PC-9 (cell line): ENCODE measurements around the gene ZNF419.

Source experiments
- EZH2 ChIP-seq: fragments of 200-600 bp; sonication (generic); IDR thresholded peaks from 2 replicates; pipeline ENCODE4 v1.8.0; 2017; ENCODE audit warnings: antibody characterized with exemption, low read depth
- TF ChIP-seq, protein P1 (sequence below): fragments of 200-600 bp; sonication (generic); conservative IDR thresholded peaks from 2 replicates; pipeline ENCODE4 v1.6.1; 2017; ENCODE audit warnings: mixed run types, antibody characterized with exemption, mild to moderate bottlenecking, moderate library complexity

DNA sequence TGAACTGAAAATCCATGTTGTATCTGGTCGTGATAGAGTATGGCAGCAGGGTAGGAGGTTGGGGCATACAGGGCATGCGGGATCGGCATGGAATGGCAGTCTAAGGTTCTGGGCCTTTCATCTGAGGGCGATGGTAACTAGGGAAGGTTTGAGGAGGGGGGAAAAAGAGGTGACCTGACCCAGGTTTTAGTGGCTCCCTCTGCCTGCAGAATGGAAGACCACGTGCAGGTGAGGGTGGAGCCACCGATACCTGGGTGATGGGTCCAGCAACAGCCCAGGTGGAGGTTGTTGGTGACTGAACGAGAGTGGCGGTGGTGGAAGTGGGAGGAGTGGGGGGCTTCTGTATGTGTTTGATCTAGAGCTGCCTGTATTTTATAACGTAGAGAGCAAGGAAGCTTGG, 48.6 kb upstream of the ZNF419 start:
- TF ChIP-seq, protein P1, sequence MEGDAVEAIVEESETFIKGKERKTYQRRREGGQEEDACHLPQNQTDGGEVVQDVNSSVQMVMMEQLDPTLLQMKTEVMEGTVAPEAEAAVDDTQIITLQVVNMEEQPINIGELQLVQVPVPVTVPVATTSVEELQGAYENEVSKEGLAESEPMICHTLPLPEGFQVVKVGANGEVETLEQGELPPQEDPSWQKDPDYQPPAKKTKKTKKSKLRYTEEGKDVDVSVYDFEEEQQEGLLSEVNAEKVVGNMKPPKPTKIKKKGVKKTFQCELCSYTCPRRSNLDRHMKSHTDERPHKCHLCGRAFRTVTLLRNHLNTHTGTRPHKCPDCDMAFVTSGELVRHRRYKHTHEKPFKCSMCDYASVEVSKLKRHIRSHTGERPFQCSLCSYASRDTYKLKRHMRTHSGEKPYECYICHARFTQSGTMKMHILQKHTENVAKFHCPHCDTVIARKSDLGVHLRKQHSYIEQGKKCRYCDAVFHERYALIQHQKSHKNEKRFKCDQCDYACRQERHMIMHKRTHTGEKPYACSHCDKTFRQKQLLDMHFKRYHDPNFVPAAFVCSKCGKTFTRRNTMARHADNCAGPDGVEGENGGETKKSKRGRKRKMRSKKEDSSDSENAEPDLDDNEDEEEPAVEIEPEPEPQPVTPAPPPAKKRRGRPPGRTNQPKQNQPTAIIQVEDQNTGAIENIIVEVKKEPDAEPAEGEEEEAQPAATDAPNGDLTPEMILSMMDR: no peak
- no peak for TF ChIP-seq EZH2
